Caco-2 (cell line): ENCODE measurements around the gene RAB3B. TPM values are rescaled to one million over a fixed set of nuclear protein-coding genes. Genes with fewer than 3 reads are reported as not detected.

ENCODE experiments used
- BruUV-seq: library from RNA; stranded (reverse); fragments of 400-500 nt; replicated peaks from 2 replicates; lab custom pipeline; 2021; lab: Mats Ljungman, UMichigan
- CTCF ChIA-PET: fragments of 300-600 bp; sonication (Branson Sonifier 250); formaldehyde crosslinking; loops from one replicate; lab custom pipeline; 2022; ENCODE audit warnings: antibody characterized with exemption; lab: Charles Lee
- POLR2A ChIA-PET: fragments of 300-600 bp; sonication (Branson Sonifier 250); formaldehyde crosslinking; loops from one replicate; lab custom pipeline; 2022; ENCODE audit warnings: antibody characterized with exemption; lab: Charles Lee
- DNase-seq, 2 experiments: peaks; one replicate each; pipeline versions ENCODE4 v3.0.0 to v3.0.0-alpha.2; 2020 to 2022
- H3K27me3 ChIP-seq: replicated peaks from 2 replicates; pipeline ENCODE4 v1.6.0; 2011; ENCODE audit warnings: low read length; ENCODE audit not compliant: control insufficient read depth, insufficient read depth
- H3K36me3 ChIP-seq: 2 replicates; pipeline ENCODE4 v1.5.1; 2011; ENCODE audit warnings: low read length; ENCODE audit not compliant: control insufficient read depth, insufficient read depth
- H3K4me1 ChIP-seq: fragments of 250-450 bp; sonication (Bioruptor Pico); 2 replicates; pipeline ENCODE4 v1.5.1; 2020; ENCODE audit warnings: mild to moderate bottlenecking
- H3K4me3 ChIP-seq: 2 replicates; pipeline ENCODE4 v1.5.1; 2011; ENCODE audit warnings: low read depth, mild to moderate bottlenecking, control low read depth, low read length
- H3K9me3 ChIP-seq: fragments of 250-450 bp; sonication (Bioruptor Pico); 2 replicates; pipeline ENCODE4 v1.5.1; 2020; ENCODE audit warnings: mild to moderate bottlenecking, moderate library complexity
- H3K27ac Mint-ChIP-seq: one replicate; pipeline ENCODE4 v1.8.0; 2022; ENCODE audit warnings: mixed read lengths; ENCODE audit not compliant: unreplicated experiment
- H3K27me3 Mint-ChIP-seq: one replicate; pipeline ENCODE4 v1.8.0; 2022; ENCODE audit warnings: mixed read lengths; ENCODE audit not compliant: insufficient read depth, unreplicated experiment
- H3K36me3 Mint-ChIP-seq: one replicate; pipeline ENCODE4 v1.8.0; 2022; ENCODE audit warnings: mild to moderate bottlenecking, mixed read lengths; ENCODE audit not compliant: insufficient read depth, unreplicated experiment
- H3K4me1 Mint-ChIP-seq: one replicate; pipeline ENCODE4 v1.8.0; 2022; ENCODE audit warnings: low read depth, mixed read lengths; ENCODE audit not compliant: unreplicated experiment
- H3K4me3 Mint-ChIP-seq: one replicate; pipeline ENCODE4 v1.8.0; 2022; ENCODE audit warnings: mild to moderate bottlenecking, moderate library complexity, mixed read lengths; ENCODE audit not compliant: unreplicated experiment
- H3K9me3 Mint-ChIP-seq: one replicate; pipeline ENCODE4 v1.8.0; 2022; ENCODE audit warnings: mixed read lengths; ENCODE audit not compliant: unreplicated experiment
- CTCF ChIP-seq, 2 experiments: fragments of 200-600 bp in 1 of 2; IDR thresholded peaks; 1 replicate in 1 of 2; 2 replicates in 1 of 2; pipeline versions ENCODE4 v1.5.1 to v1.8.0; 2011 to 2022; ENCODE audit warnings: antibody characterized with exemption in 1 of 2, control low read depth in 1 of 2, inconsistent platforms in 1 of 2, low read depth in 1 of 2, low read length in 1 of 2, mild to moderate bottlenecking in 1 of 2, moderate library complexity in 1 of 2; ENCODE audit not compliant: insufficient read depth in 1 of 2, severe bottlenecking in 1 of 2, unreplicated experiment in 1 of 2
- intact Hi-C: fragments of 100-400 bp; cut with micrococcal nuclease; formaldehyde crosslinking; loops from one replicate; pipeline ENCODE4 v1.10.0; 2022; ENCODE audit not compliant: unreplicated experiment
- total RNA-seq: library from RNA; stranded (reverse); gene quantifications from 2 replicates; pipeline ENCODE4 v1.2.3, GENCODE V29; 2022

Gene RAB3B
- total RNA-seq, 1 experiment from 2014 or later: 11.6 TPM

- no peak overlapping the region for H3K27ac Mint-ChIP-seq
- peaks cover 5% of the 10 kb centered on the region for H3K36me3 Mint-ChIP-seq
- H3K4me1 Mint-ChIP-seq: peaks cover 17% of the 10 kb centered on the region
- H3K4me3 ChIP-seq: no peak overlapping the region
- peaks cover 20% of the 10 kb centered on the region for H3K4me1 ChIP-seq
- H3K9me3 ChIP-seq: no peaks in the 10 kb centered on the region
- no peaks in the 10 kb centered on the region for H3K9me3 Mint-ChIP-seq
- no peak overlapping the region for H3K4me3 Mint-ChIP-seq
- no peaks in the 10 kb centered on the region for H3K27me3 Mint-ChIP-seq
- ChIA-PET POLR2A (no interaction called here), CTCF (no interaction called here)
- intact Hi-C loops: no loop called here
- no peaks in the 10 kb centered on the region for H3K36me3 ChIP-seq
- BruUV-seq: no TSS peak
- DNase-seq: no peak
- H3K27me3 ChIP-seq: no peaks in the 10 kb centered on the region
- TF ChIP-seq CTCF (IDR thresholded peaks at IDR 0.05; ENCODE audit: insufficient read depth in 1 of 2, low read depth in 1 of 2, low read length in 1 of 2, severe bottlenecking in 1 of 2, unreplicated experiment in 1 of 2): no peak
Measured at GRCh38 chr1:51982161-51982560, 8.3 kb downstream of the RAB3B start.

GRCh38 chr1:51981555-51981954, 8.9 kb downstream of the RAB3B start:
- CTCF ChIA-PET: no interaction called here

GRCh38 chr1:51978099-51978498, 12.4 kb downstream of the RAB3B start:
- DNase-seq: no peak
- H3K4me3 ChIP-seq: no peak overlapping the region
- Mint-ChIP-seq H3K27ac (no peak overlapping the region), H3K4me3 (no peak overlapping the region), H3K27me3 (no peaks in the 10 kb centered on the region), H3K4me1 (peaks cover 24% of the 10 kb centered on the region), H3K9me3 (no peaks in the 10 kb centered on the region), H3K36me3 (peaks cover 11% of the 10 kb centered on the region)
- CTCF ChIA-PET: no interaction called here
- H3K4me1 ChIP-seq: peaks cover 28% of the 10 kb centered on the region
- POLR2A ChIA-PET: no interaction called here
- TF ChIP-seq CTCF (IDR thresholded peaks at IDR 0.05; ENCODE audit: insufficient read depth in 1 of 2, low read depth in 1 of 2, low read length in 1 of 2, severe bottlenecking in 1 of 2, unreplicated experiment in 1 of 2): no peak
- intact Hi-C loops: no loop called here
- BruUV-seq: no TSS peak
- H3K36me3 ChIP-seq: no peaks in the 10 kb centered on the region
- H3K9me3 ChIP-seq: no peaks in the 10 kb centered on the region
- no peaks in the 10 kb centered on the region for H3K27me3 ChIP-seq

More at GRCh38 chr1:51981555-51981954, 8.9 kb downstream of the RAB3B start:
- Mint-ChIP-seq H3K27me3 (no peaks in the 10 kb centered on the region), H3K9me3 (no peaks in the 10 kb centered on the region), H3K27ac (no peak overlapping the region), H3K36me3 (peaks cover 5% of the 10 kb centered on the region), H3K4me3 (no peak overlapping the region), H3K4me1 (peaks cover 23% of the 10 kb centered on the region)
- no peaks in the 10 kb centered on the region for H3K36me3 ChIP-seq
- no peak overlapping the region for H3K4me3 ChIP-seq
- POLR2A ChIA-PET: no interaction called here
- no peak for DNase-seq
- H3K9me3 ChIP-seq: no peaks in the 10 kb centered on the region
- intact Hi-C loops: no loop called here
- no TSS peak for BruUV-seq
- no peak for TF ChIP-seq CTCF (IDR thresholded peaks at IDR 0.05; ENCODE audit: insufficient read depth in 1 of 2, low read depth in 1 of 2, low read length in 1 of 2, severe bottlenecking in 1 of 2, unreplicated experiment in 1 of 2)
- H3K4me1 ChIP-seq: peaks cover 26% of the 10 kb centered on the region
- no peaks in the 10 kb centered on the region for H3K27me3 ChIP-seq
